CD4-positive, alpha-beta T cell treated with Interleukin-15 for 4 hours (primary cell): ENCODE results near the gene CYB561A3.

ENCODE experiments used
- DNase-seq: peaks from one replicate; pipeline ENCODE4 v3.0.0-alpha.2; 2020; ENCODE audit warnings: low spot score

The CYB561A3 gene

GRCh38 chr11:61345170-61345610, 16.5 kb downstream of the CYB561A3 start:
- no peak for DNase-seq

- DNase-seq = no peak
Measured at GRCh38 chr11:61343792-61344745, 17.6 kb downstream of the CYB561A3 start.

GRCh38 chr11:61342207-61342803, 19.4 kb downstream of the CYB561A3 start:
- no peak for DNase-seq

- no peak for DNase-seq
Measured at GRCh38 chr11:61341706-61342105, 20.0 kb downstream of the CYB561A3 start.

GRCh38 chr11:61340979-61341378, 20.7 kb downstream of the CYB561A3 start:
- DNase-seq = no peak

GRCh38 chr11:61339490-61339878, 22.2 kb downstream of the CYB561A3 start:
- no peak for DNase-seq

GRCh38 chr11:61338783-61339489, 22.7 kb downstream of the CYB561A3 start:
- no peak for DNase-seq

GRCh38 chr11:61337706-61338470, 23.8 kb downstream of the CYB561A3 start:
- DNase-seq = no peak

GRCh38 chr11:61336171-61336935, 25.3 kb downstream of the CYB561A3 start:
- DNase-seq = peak; percentile 82

GRCh38 chr11:61335355-61335710, 26.3 kb downstream of the CYB561A3 start:
- DNase-seq = no peak

- DNase-seq = no peak
Measured at GRCh38 chr11:61334434-61335354, 27.0 kb downstream of the CYB561A3 start.

GRCh38 chr11:61333550-61334433, 27.9 kb downstream of the CYB561A3 start:
- no peak for DNase-seq

GRCh38 chr11:61332797-61333549, 28.7 kb downstream of the CYB561A3 start, which contains the start of the genes DDB1 and TKFC:
Gene DDB1, minus strand, starts transcription at chr11:61333105. Its CDS starts 137 bp downstream, at chr11:61332968.
Gene TKFC, plus strand, starts transcription at chr11:61333228. Its CDS starts 1,501 bp downstream, at chr11:61334729.
- peak; percentile 96 for DNase-seq

- DNase-seq = no peak
Measured at GRCh38 chr11:61332281-61332796, 29.3 kb downstream of the CYB561A3 start.

GRCh38 chr11:61331651-61332050, 30.0 kb downstream of the CYB561A3 start:
- no peak for DNase-seq

- DNase-seq = no peak
Measured at GRCh38 chr11:61329871-61330270, 31.8 kb downstream of the CYB561A3 start.

- no peak for DNase-seq
Measured at GRCh38 chr11:61328351-61328750, 33.3 kb downstream of the CYB561A3 start.

- no peak for DNase-seq
Measured at GRCh38 chr11:61327669-61328071, 34.0 kb downstream of the CYB561A3 start.
